ENCODE data around the gene ARSB.

The ARSB gene

GRCh38 chr5:78838753-78839152 lies 146.4 kb downstream of the ARSB start:
- Histone ChIP-seq H3K14ac (ENCODE audit: low read length) (no peak overlapping the region), H3K9me3 (ENCODE audit: insufficient read depth, low read depth, low read length) (no peaks in the 10 kb centered on the region), H4K12ac (ENCODE audit: low read depth, low read length) (no peak overlapping the region), H4K91ac (ENCODE audit: low read depth, low read length) (no peak overlapping the region), H2AFZ (ENCODE audit: insufficient read depth, low read length, poor library complexity) (no peak overlapping the region), H3K4me3 (ENCODE audit: low read depth, low read length) (no peak overlapping the region), H2BK12ac (ENCODE audit: low read length) (no peak overlapping the region), H3K18ac (ENCODE audit: low read length) (no peak overlapping the region), H4K8ac (ENCODE audit: low read depth, low read length) (no peak overlapping the region), H3K9ac (ENCODE audit: low read length) (no peak overlapping the region), H2BK5ac (ENCODE audit: low read depth, low read length, poor library complexity) (no peak overlapping the region), H2AK5ac (ENCODE audit: low read length) (no peak overlapping the region), H3K79me1 (ENCODE audit: low read length) (no peaks in the 10 kb centered on the region), H3K4me2 (ENCODE audit: low read length) (no peak overlapping the region), H2BK120ac (ENCODE audit: insufficient read depth, low read length, poor library complexity) (no peak overlapping the region), H3K27me3 (ENCODE audit: insufficient read depth, low read length) (no peaks in the 10 kb centered on the region), H3K23ac (ENCODE audit: low read length) (no peak overlapping the region), H3K36me3 (ENCODE audit: control insufficient read depth in 1 of 2, insufficient read depth in 2 of 2, low read length in 2 of 2) (no peaks in the 10 kb centered on the region), H3K4me1 (ENCODE audit: control insufficient read depth in 1 of 2, insufficient read depth in 2 of 2, low read length in 2 of 2) (no peaks in the 10 kb centered on the region), H3K4ac (ENCODE audit: low read depth, low read length) (no peak overlapping the region), H3K79me2 (ENCODE audit: control insufficient read depth, insufficient read depth, low read length, poor library complexity) (no peaks in the 10 kb centered on the region), H3K27ac (ENCODE audit: low read depth, low read length) (no peak overlapping the region)
- WGBS (ENCODE audit: extremely low coverage, insufficient coverage, insufficient read length): no CpG with 5 or more reads among the region's 3 CpGs
- no peak for DNase-seq

- Histone ChIP-seq H2BK120ac (ENCODE audit: insufficient read depth, low read length, poor library complexity) (no peak overlapping the region), H3K27me3 (ENCODE audit: insufficient read depth, low read length) (no peaks in the 10 kb centered on the region), H3K4me2 (ENCODE audit: low read length) (no peak overlapping the region), H2AFZ (ENCODE audit: insufficient read depth, low read length, poor library complexity) (no peak overlapping the region), H3K4me3 (ENCODE audit: low read depth, low read length) (no peak overlapping the region), H2BK5ac (ENCODE audit: low read depth, low read length, poor library complexity) (no peak overlapping the region), H3K79me1 (ENCODE audit: low read length) (no peaks in the 10 kb centered on the region), H4K8ac (ENCODE audit: low read depth, low read length) (no peak overlapping the region), H2BK12ac (ENCODE audit: low read length) (no peak overlapping the region), H4K91ac (ENCODE audit: low read depth, low read length) (no peak overlapping the region), H2AK5ac (ENCODE audit: low read length) (no peak overlapping the region), H4K12ac (ENCODE audit: low read depth, low read length) (no peak overlapping the region), H3K4ac (ENCODE audit: low read depth, low read length) (no peak overlapping the region), H3K9me3 (ENCODE audit: insufficient read depth, low read depth, low read length) (no peaks in the 10 kb centered on the region), H3K36me3 (ENCODE audit: control insufficient read depth in 1 of 2, insufficient read depth in 2 of 2, low read length in 2 of 2) (no peaks in the 10 kb centered on the region), H3K18ac (ENCODE audit: low read length) (no peak overlapping the region), H3K79me2 (ENCODE audit: control insufficient read depth, insufficient read depth, low read length, poor library complexity) (no peaks in the 10 kb centered on the region), H3K4me1 (ENCODE audit: control insufficient read depth in 1 of 2, insufficient read depth in 2 of 2, low read length in 2 of 2) (no peaks in the 10 kb centered on the region), H3K27ac (ENCODE audit: low read depth, low read length) (no peak overlapping the region), H3K9ac (ENCODE audit: low read length) (no peak overlapping the region), H3K23ac (ENCODE audit: low read length) (no peak overlapping the region), H3K14ac (ENCODE audit: low read length) (no peak overlapping the region)
- no peak for DNase-seq
- WGBS (ENCODE audit: extremely low coverage, insufficient coverage, insufficient read length): no CpG with 5 or more reads among the region's 5 CpGs
Observed at GRCh38 chr5:78837836-78838235, 147.3 kb downstream of the ARSB start.

GRCh38 chr5:78835176-78835575 lies 149.9 kb downstream of the ARSB start:
- H3K79me1 ChIP-seq (ENCODE audit: low read length): no peaks in the 10 kb centered on the region
- 100% methylated on average over 5 of the region's 9 CpGs for WGBS (ENCODE audit: extremely low coverage, insufficient coverage, insufficient read length)
- DNase-seq: no peak

GRCh38 chr5:78833284-78833683 lies 151.8 kb downstream of the ARSB start:
- H2BK5ac ChIP-seq (ENCODE audit: low read depth, low read length, poor library complexity): no peak overlapping the region

More at GRCh38 chr5:78835176-78835575, 149.9 kb downstream of the ARSB start:
- H3K9me3 ChIP-seq (ENCODE audit: insufficient read depth, low read depth, low read length): no peaks in the 10 kb centered on the region
- H3K27ac ChIP-seq (ENCODE audit: low read depth, low read length): no peak overlapping the region
- H2BK12ac ChIP-seq (ENCODE audit: low read length): no peak overlapping the region
- no peak overlapping the region for H3K4ac ChIP-seq (ENCODE audit: low read depth, low read length)
- H2AFZ ChIP-seq (ENCODE audit: insufficient read depth, low read length, poor library complexity): no peak overlapping the region
- H3K79me2 ChIP-seq (ENCODE audit: control insufficient read depth, insufficient read depth, low read length, poor library complexity): no peaks in the 10 kb centered on the region
- no peak overlapping the region for H4K91ac ChIP-seq (ENCODE audit: low read depth, low read length)
- H3K23ac ChIP-seq (ENCODE audit: low read length): no peak overlapping the region
- no peak overlapping the region for H3K4me2 ChIP-seq (ENCODE audit: low read length)
- H4K12ac ChIP-seq (ENCODE audit: low read depth, low read length): no peak overlapping the region
- no peaks in the 10 kb centered on the region for H3K4me1 ChIP-seq (ENCODE audit: control insufficient read depth in 1 of 2, insufficient read depth in 2 of 2, low read length in 2 of 2)
- no peaks in the 10 kb centered on the region for H3K27me3 ChIP-seq (ENCODE audit: insufficient read depth, low read length)
- no peaks in the 10 kb centered on the region for H3K36me3 ChIP-seq (ENCODE audit: control insufficient read depth in 1 of 2, insufficient read depth in 2 of 2, low read length in 2 of 2)
- H3K18ac ChIP-seq (ENCODE audit: low read length): no peak overlapping the region
- H2BK5ac ChIP-seq (ENCODE audit: low read depth, low read length, poor library complexity): no peak overlapping the region
- no peak overlapping the region for H3K4me3 ChIP-seq (ENCODE audit: low read depth, low read length)
- no peak overlapping the region for H4K8ac ChIP-seq (ENCODE audit: low read depth, low read length)
- no peak overlapping the region for H2BK120ac ChIP-seq (ENCODE audit: insufficient read depth, low read length, poor library complexity)
- H3K9ac ChIP-seq (ENCODE audit: low read length): no peak overlapping the region
- H3K14ac ChIP-seq (ENCODE audit: low read length): no peak overlapping the region
- no peak overlapping the region for H2AK5ac ChIP-seq (ENCODE audit: low read length)

More at GRCh38 chr5:78833284-78833683, 151.8 kb downstream of the ARSB start:
- no peaks in the 10 kb centered on the region for H3K79me1 ChIP-seq (ENCODE audit: low read length)
- no peak overlapping the region for H2AFZ ChIP-seq (ENCODE audit: insufficient read depth, low read length, poor library complexity)
- no peak overlapping the region for H3K14ac ChIP-seq (ENCODE audit: low read length)
- no peak overlapping the region for H3K4me3 ChIP-seq (ENCODE audit: low read depth, low read length)
- H3K4ac ChIP-seq (ENCODE audit: low read depth, low read length): no peak overlapping the region
- H3K4me2 ChIP-seq (ENCODE audit: low read length): no peak overlapping the region
- no peaks in the 10 kb centered on the region for H3K27me3 ChIP-seq (ENCODE audit: insufficient read depth, low read length)
- H4K8ac ChIP-seq (ENCODE audit: low read depth, low read length): no peak overlapping the region
- H3K36me3 ChIP-seq (ENCODE audit: control insufficient read depth in 1 of 2, insufficient read depth in 2 of 2, low read length in 2 of 2): peaks cover 0 to 3% of the 10 kb centered on the region in 2 experiments
- no peak overlapping the region for H3K9ac ChIP-seq (ENCODE audit: low read length)
- no peak overlapping the region for H4K91ac ChIP-seq (ENCODE audit: low read depth, low read length)
- no peak overlapping the region for H4K12ac ChIP-seq (ENCODE audit: low read depth, low read length)
- H2BK120ac ChIP-seq (ENCODE audit: insufficient read depth, low read length, poor library complexity): no peak overlapping the region
- no peak overlapping the region for H2AK5ac ChIP-seq (ENCODE audit: low read length)
- H3K9me3 ChIP-seq (ENCODE audit: insufficient read depth, low read depth, low read length): no peaks in the 10 kb centered on the region
- no peak for DNase-seq
- H3K27ac ChIP-seq (ENCODE audit: low read depth, low read length): no peak overlapping the region
- H3K79me2 ChIP-seq (ENCODE audit: control insufficient read depth, insufficient read depth, low read length, poor library complexity): no peaks in the 10 kb centered on the region
- H3K23ac ChIP-seq (ENCODE audit: low read length): no peak overlapping the region
- H2BK12ac ChIP-seq (ENCODE audit: low read length): no peak overlapping the region
- no peaks in the 10 kb centered on the region for H3K4me1 ChIP-seq (ENCODE audit: control insufficient read depth in 1 of 2, insufficient read depth in 2 of 2, low read length in 2 of 2)
- no peak overlapping the region for H3K18ac ChIP-seq (ENCODE audit: low read length)
- WGBS (ENCODE audit: extremely low coverage, insufficient coverage, insufficient read length): no CpG with 5 or more reads among the region's 3 CpGs

All from trophoblast cell (in vitro differentiated cells and primary cell).